Bronchial epithelial cell (primary cell): ENCODE results near the gene SLC26A4. TPM values are rescaled to one million over a fixed set of nuclear protein-coding genes. Genes with fewer than 3 reads are reported as not detected.

ENCODE experiments used
- DNase-seq: peaks from one replicate; pipeline ENCODE4 v3.0.0-alpha.2; 2010; ENCODE audit warnings: low read depth
- FAIRE-seq: peaks from 2 replicates; lab custom pipeline; 2011; peaks lifted over from hg19 to GRCh38; lab: Jason Lieb, UNC
- H3K27me3 ChIP-seq: 2 replicates; pipeline ENCODE4 v1.5.1; 2011; ENCODE audit warnings: low read length; ENCODE audit not compliant: control insufficient read depth, insufficient read depth
- H3K36me3 ChIP-seq: 2 replicates; pipeline ENCODE4 v1.5.1; 2011; ENCODE audit warnings: low read length; ENCODE audit not compliant: control insufficient read depth, insufficient read depth
- H3K4me3 ChIP-seq: 2 replicates; pipeline ENCODE4 v1.5.1; 2011; ENCODE audit warnings: mild to moderate bottlenecking, low read depth, low read length, control low read depth
- CTCF ChIP-seq: IDR thresholded peaks from 2 replicates; pipeline ENCODE4 v1.5.1; 2011; ENCODE audit warnings: mild to moderate bottlenecking, moderate library complexity, low read length, control low read depth, inconsistent platforms; ENCODE audit not compliant: insufficient read depth, severe bottlenecking
- total RNA-seq: library from RNA; depleted of rRNA; stranded (reverse); fragments of >200 nt; gene quantifications from 2 replicates; pipeline ENCODE4 v1.2.1, GENCODE V29; 2014

SLC26A4 gene
- total RNA-seq, 1 donor from 2014 or later: 0.53 TPM

- FAIRE-seq: no peak
- no peak for DNase-seq
- no peak overlapping the region for H3K4me3 ChIP-seq
- H3K36me3 ChIP-seq: no peaks in the 10 kb centered on the region
- H3K27me3 ChIP-seq: no peaks in the 10 kb centered on the region
- TF ChIP-seq CTCF: no peak
Measured at GRCh38 chr7:107708956-107709355, 48.3 kb downstream of the SLC26A4 start.

- no peak for FAIRE-seq
Measured at GRCh38 chr7:107711301-107711700, 50.7 kb downstream of the SLC26A4 start.

GRCh38 chr7:107712025-107712424 lies 51.4 kb downstream of the SLC26A4 start:
- DNase-seq (no peak), FAIRE-seq (no peak)
- H3K36me3 ChIP-seq: no peaks in the 10 kb centered on the region
- no peaks in the 10 kb centered on the region for H3K27me3 ChIP-seq
- H3K4me3 ChIP-seq: no peak overlapping the region
- TF ChIP-seq CTCF: no peak

More at GRCh38 chr7:107711301-107711700, 50.7 kb downstream of the SLC26A4 start:
- DNase-seq: peak; percentile 4
- Histone ChIP-seq H3K4me3 (no peak overlapping the region), H3K27me3 (no peaks in the 10 kb centered on the region), H3K36me3 (no peaks in the 10 kb centered on the region)
- no peak for TF ChIP-seq CTCF

GRCh38 chr7:107712896-107713295 lies 52.3 kb downstream of the SLC26A4 start:
- no peak for TF ChIP-seq CTCF
- FAIRE-seq (no peak), DNase-seq (peak; percentile 76)
- Histone ChIP-seq H3K27me3 (no peaks in the 10 kb centered on the region), H3K4me3 (no peak overlapping the region), H3K36me3 (no peaks in the 10 kb centered on the region)

- DNase-seq (peak; percentile 50), FAIRE-seq (no peak)
- TF ChIP-seq CTCF: no peak
- H3K4me3 ChIP-seq: no peak overlapping the region
- no peaks in the 10 kb centered on the region for H3K36me3 ChIP-seq
- H3K27me3 ChIP-seq: no peaks in the 10 kb centered on the region
Measured at GRCh38 chr7:107715531-107715930, 54.9 kb downstream of the SLC26A4 start.
